ENCODE results near the gene PRKN. TPM values are rescaled to one million over a fixed set of nuclear protein-coding genes. Genes with fewer than 3 reads are reported as not detected.

Gene PRKN
- total RNA-seq, 1 donor from 2014 or later, result 1.3 TPM

DNA sequence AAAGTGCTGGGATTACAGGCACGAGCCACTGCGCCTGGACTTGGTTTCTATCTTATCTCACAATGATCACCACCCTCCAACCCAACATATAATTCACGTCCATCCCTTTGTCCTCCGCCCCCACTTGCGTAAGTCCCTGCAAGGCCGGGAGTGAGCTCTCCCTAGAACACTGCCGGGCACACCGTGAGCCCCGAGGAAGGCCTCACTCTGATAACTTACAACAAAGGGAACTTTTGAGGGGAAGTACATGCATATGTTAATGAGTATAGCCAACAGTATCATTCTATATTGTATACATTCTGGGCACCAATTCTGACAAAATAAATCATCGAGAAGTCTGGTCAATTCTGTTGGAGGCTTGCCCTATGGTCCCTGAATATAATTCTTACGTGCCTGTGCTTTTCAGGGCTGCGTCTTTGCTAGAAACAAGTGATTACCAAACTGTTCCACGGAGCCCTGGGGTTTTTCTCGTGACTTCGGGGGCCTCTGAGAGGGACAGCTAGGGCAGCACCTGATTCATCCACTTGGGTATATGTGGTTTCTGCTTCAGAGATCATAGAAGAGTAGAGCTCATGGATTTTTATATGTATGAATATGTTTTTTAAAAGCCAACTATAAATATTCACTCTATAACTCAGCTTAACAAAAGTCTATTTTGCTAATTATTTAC, 983.9 kb downstream of the PRKN start:
- no peak for FAIRE-seq
- H3K4me3 Mint-ChIP-seq (ENCODE audit: unreplicated experiment), result no peak overlapping the region
- H3K4me2 ChIP-seq (ENCODE audit: low read length), result peak overlapping the region; percentile 2
- no peaks in the 10 kb centered on the region for H4K20me1 ChIP-seq (ENCODE audit: insufficient read depth, low read length)
- no peak overlapping the region for H3K9ac ChIP-seq (ENCODE audit: low read length)
- H3K27me3 ChIP-seq (ENCODE audit: insufficient read depth, low read length), result no peaks in the 10 kb centered on the region
- no peaks in the 10 kb centered on the region for H3K79me2 ChIP-seq (ENCODE audit: insufficient read depth, low read length)
- H3K4me1 ChIP-seq (ENCODE audit: insufficient read depth, low read length), result peaks cover 18% of the 10 kb centered on the region
- no peak overlapping the region for H3K4me3 ChIP-seq (ENCODE audit: insufficient read depth, low read depth, low read length)
- no peak overlapping the region for H3K27ac Mint-ChIP-seq (ENCODE audit: unreplicated experiment)
- TF ChIP-seq EZH2 (IDR thresholded peaks at IDR 0.05; ENCODE audit: insufficient read depth, low read length), result no peak
- TF ChIP-seq, protein P1, sequence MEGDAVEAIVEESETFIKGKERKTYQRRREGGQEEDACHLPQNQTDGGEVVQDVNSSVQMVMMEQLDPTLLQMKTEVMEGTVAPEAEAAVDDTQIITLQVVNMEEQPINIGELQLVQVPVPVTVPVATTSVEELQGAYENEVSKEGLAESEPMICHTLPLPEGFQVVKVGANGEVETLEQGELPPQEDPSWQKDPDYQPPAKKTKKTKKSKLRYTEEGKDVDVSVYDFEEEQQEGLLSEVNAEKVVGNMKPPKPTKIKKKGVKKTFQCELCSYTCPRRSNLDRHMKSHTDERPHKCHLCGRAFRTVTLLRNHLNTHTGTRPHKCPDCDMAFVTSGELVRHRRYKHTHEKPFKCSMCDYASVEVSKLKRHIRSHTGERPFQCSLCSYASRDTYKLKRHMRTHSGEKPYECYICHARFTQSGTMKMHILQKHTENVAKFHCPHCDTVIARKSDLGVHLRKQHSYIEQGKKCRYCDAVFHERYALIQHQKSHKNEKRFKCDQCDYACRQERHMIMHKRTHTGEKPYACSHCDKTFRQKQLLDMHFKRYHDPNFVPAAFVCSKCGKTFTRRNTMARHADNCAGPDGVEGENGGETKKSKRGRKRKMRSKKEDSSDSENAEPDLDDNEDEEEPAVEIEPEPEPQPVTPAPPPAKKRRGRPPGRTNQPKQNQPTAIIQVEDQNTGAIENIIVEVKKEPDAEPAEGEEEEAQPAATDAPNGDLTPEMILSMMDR (IDR thresholded peaks at IDR 0.05; ENCODE audit: insufficient read depth, low read depth, low read length), result no peak
- no peaks in the 10 kb centered on the region for H3K36me3 Mint-ChIP-seq (ENCODE audit: low read depth, unreplicated experiment)
- H3K27ac ChIP-seq (ENCODE audit: low read depth, low read length), result no peak overlapping the region
- H3K9me3 Mint-ChIP-seq (ENCODE audit: unreplicated experiment), result peaks cover 3% of the 10 kb centered on the region
- H2AFZ ChIP-seq (ENCODE audit: low read depth, low read length), result no peak overlapping the region
- H3K27me3 Mint-ChIP-seq (ENCODE audit: low read depth, unreplicated experiment), result no peaks in the 10 kb centered on the region
- H3K36me3 ChIP-seq (ENCODE audit: insufficient read depth, low read length), result no peaks in the 10 kb centered on the region
- H3K4me1 Mint-ChIP-seq (ENCODE audit: low read depth, unreplicated experiment), result peaks cover 5% of the 10 kb centered on the region
- no peaks in the 10 kb centered on the region for H3K9me3 ChIP-seq (ENCODE audit: insufficient read depth, low read depth, low read length)
- DNase-seq (ENCODE audit: low read depth), result no peak

DNA sequence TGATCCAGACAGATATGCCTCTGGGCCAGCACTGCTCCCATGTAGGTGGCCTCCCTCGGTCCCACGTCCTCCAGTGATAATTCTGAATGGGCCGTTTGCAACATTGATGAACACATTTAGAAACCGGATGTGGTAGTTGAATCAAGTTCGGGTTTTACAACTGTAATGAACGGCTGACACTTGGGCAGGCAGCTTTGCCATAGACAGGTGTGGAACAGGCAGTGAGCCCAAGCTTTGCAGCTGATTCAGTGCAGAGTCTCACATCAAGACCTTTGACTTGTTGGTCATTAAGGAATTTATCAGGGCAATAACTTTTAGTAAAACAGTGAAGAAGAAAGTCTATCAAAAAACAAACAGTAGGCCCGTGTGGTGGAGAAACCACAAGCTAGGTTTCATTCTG, 987.1 kb downstream of the PRKN start:
- H3K4me1 ChIP-seq (ENCODE audit: insufficient read depth, low read length), result peaks cover 16% of the 10 kb centered on the region
- FAIRE-seq, result no peak
- no peaks in the 10 kb centered on the region for H3K9me3 ChIP-seq (ENCODE audit: insufficient read depth, low read depth, low read length)
- no peaks in the 10 kb centered on the region for H4K20me1 ChIP-seq (ENCODE audit: insufficient read depth, low read length)
- no peak overlapping the region for H3K27ac Mint-ChIP-seq (ENCODE audit: unreplicated experiment)
- no peak overlapping the region for H3K4me3 ChIP-seq (ENCODE audit: insufficient read depth, low read depth, low read length)
- H3K27me3 ChIP-seq (ENCODE audit: insufficient read depth, low read length), result no peaks in the 10 kb centered on the region
- no peak overlapping the region for H3K4me3 Mint-ChIP-seq (ENCODE audit: unreplicated experiment)
- no peaks in the 10 kb centered on the region for H3K36me3 Mint-ChIP-seq (ENCODE audit: low read depth, unreplicated experiment)
- no peaks in the 10 kb centered on the region for H3K36me3 ChIP-seq (ENCODE audit: insufficient read depth, low read length)
- H3K9ac ChIP-seq (ENCODE audit: low read length), result no peak overlapping the region
- no peaks in the 10 kb centered on the region for H3K79me2 ChIP-seq (ENCODE audit: insufficient read depth, low read length)
- no peak overlapping the region for H2AFZ ChIP-seq (ENCODE audit: low read depth, low read length)
- H3K27ac ChIP-seq (ENCODE audit: low read depth, low read length), result no peak overlapping the region
- DNase-seq (ENCODE audit: low read depth), result no peak
- no peak for TF ChIP-seq EZH2 (IDR thresholded peaks at IDR 0.05; ENCODE audit: insufficient read depth, low read length)
- TF ChIP-seq, protein P1 (IDR thresholded peaks at IDR 0.05; ENCODE audit: insufficient read depth, low read depth, low read length), result no peak
- no peak overlapping the region for H3K4me2 ChIP-seq (ENCODE audit: low read length)
- H3K27me3 Mint-ChIP-seq (ENCODE audit: low read depth, unreplicated experiment), result no peaks in the 10 kb centered on the region
- H3K9me3 Mint-ChIP-seq (ENCODE audit: unreplicated experiment), result peaks cover 3% of the 10 kb centered on the region
- peaks cover 7% of the 10 kb centered on the region for H3K4me1 Mint-ChIP-seq (ENCODE audit: low read depth, unreplicated experiment)

DNA sequence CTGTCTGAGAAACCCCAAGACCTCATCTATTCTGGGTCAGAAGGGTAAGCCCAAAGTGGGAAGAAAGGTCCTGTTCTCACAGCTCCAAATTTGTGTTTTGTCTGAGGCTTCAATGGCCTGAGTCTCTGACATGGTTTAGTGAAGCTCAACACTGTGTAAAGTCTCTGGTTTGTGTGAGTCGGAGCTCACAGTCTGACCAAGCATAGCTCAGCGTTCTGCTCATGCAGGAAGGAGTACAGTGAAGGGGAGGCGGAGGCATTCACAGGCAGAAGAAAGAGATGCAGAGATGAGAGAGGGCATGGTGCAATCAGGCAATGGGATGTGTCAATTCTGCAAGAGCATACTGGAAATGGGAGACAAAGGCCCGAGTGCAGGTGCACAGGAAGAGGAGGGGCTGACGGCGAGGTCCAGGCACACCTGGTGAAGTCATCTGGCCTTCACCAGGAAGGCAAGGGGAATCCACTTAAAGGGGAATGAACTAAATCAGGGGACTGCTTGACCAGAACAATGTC, 990.7 kb downstream of the PRKN start:
- Mint-ChIP-seq H3K4me1 (ENCODE audit: low read depth, unreplicated experiment) (peaks cover 3% of the 10 kb centered on the region), H3K36me3 (ENCODE audit: low read depth, unreplicated experiment) (no peaks in the 10 kb centered on the region), H3K9me3 (ENCODE audit: unreplicated experiment) (no peaks in the 10 kb centered on the region), H3K4me3 (ENCODE audit: unreplicated experiment) (no peak overlapping the region), H3K27me3 (ENCODE audit: low read depth, unreplicated experiment) (no peaks in the 10 kb centered on the region), H3K27ac (ENCODE audit: unreplicated experiment) (peak overlapping the region; percentile 65)
- Histone ChIP-seq H3K9ac (ENCODE audit: low read length) (no peak overlapping the region), H4K20me1 (ENCODE audit: insufficient read depth, low read length) (no peaks in the 10 kb centered on the region), H3K79me2 (ENCODE audit: insufficient read depth, low read length) (no peaks in the 10 kb centered on the region), H3K36me3 (ENCODE audit: insufficient read depth, low read length) (no peaks in the 10 kb centered on the region), H3K4me3 (ENCODE audit: insufficient read depth, low read depth, low read length) (no peak overlapping the region), H3K4me2 (ENCODE audit: low read length) (no peak overlapping the region), H3K4me1 (ENCODE audit: insufficient read depth, low read length) (no peaks in the 10 kb centered on the region), H3K9me3 (ENCODE audit: insufficient read depth, low read depth, low read length) (no peaks in the 10 kb centered on the region), H2AFZ (ENCODE audit: low read depth, low read length) (no peak overlapping the region), H3K27ac (ENCODE audit: low read depth, low read length) (no peak overlapping the region), H3K27me3 (ENCODE audit: insufficient read depth, low read length) (no peaks in the 10 kb centered on the region)
- DNase-seq (ENCODE audit: low read depth) (no peak), FAIRE-seq (no peak)
- TF ChIP-seq, protein P1 (IDR thresholded peaks at IDR 0.05; ENCODE audit: insufficient read depth, low read depth, low read length), result no peak
- TF ChIP-seq EZH2 (IDR thresholded peaks at IDR 0.05; ENCODE audit: insufficient read depth, low read length), result no peak
